ENCODE data around the gene SIRT7.
"Not testable (repeated sequence)": the region's sequence is repeated elsewhere in the genome, so short reads cannot be mapped to it uniquely, and the experiment has no call there.

The SIRT7 gene

GRCh38 chr17:81959362-81960129 lies 41.6 kb upstream of the SIRT7 start:
- H3K9me3 ChIP-seq (ENCODE audit: insufficient read depth, low read depth, low read length), result no peaks in the 10 kb centered on the region
- 4% methylated on average over 112 of the region's 112 CpGs for WGBS
- no peaks in the 10 kb centered on the region for H3K36me3 ChIP-seq (ENCODE audit: insufficient read depth, low read length)
- no peak overlapping the region for H3K9ac ChIP-seq (ENCODE audit: low read depth, low read length)
- H3K4me1 ChIP-seq (ENCODE audit: insufficient read depth, low read length), result no peaks in the 10 kb centered on the region
- H3K27ac ChIP-seq (ENCODE audit: low read depth, low read length), result no peak overlapping the region
- H3K4me3 ChIP-seq (ENCODE audit: low read length), result peak overlapping the region; percentile 41
- H3K27me3 ChIP-seq (ENCODE audit: insufficient read depth, low read length), result peaks cover 85% of the 10 kb centered on the region

GRCh38 chr17:81958633-81959342 lies 40.8 kb upstream of the SIRT7 start:
- Histone ChIP-seq H3K27ac (ENCODE audit: low read depth, low read length) (no peak overlapping the region), H3K4me3 (ENCODE audit: low read length) (peak overlapping the region; percentile 41; the same call in 1 of the 2 replicates), H3K27me3 (ENCODE audit: insufficient read depth, low read length) (peaks cover 78% of the 10 kb centered on the region), H3K4me1 (ENCODE audit: insufficient read depth, low read length) (no peaks in the 10 kb centered on the region), H3K9ac (ENCODE audit: low read depth, low read length) (no peak overlapping the region), H3K36me3 (ENCODE audit: insufficient read depth, low read length) (no peaks in the 10 kb centered on the region), H3K9me3 (ENCODE audit: insufficient read depth, low read depth, low read length) (no peaks in the 10 kb centered on the region)
- WGBS, result 80% methylated on average over 15 of the region's 15 CpGs

GRCh38 chr17:81957691-81958432 lies 39.9 kb upstream of the SIRT7 start:
- H3K9ac ChIP-seq (ENCODE audit: low read depth, low read length), result no peak overlapping the region
- peaks cover 68% of the 10 kb centered on the region for H3K27me3 ChIP-seq (ENCODE audit: insufficient read depth, low read length)
- no peak overlapping the region for H3K4me3 ChIP-seq (ENCODE audit: low read length)
- no peaks in the 10 kb centered on the region for H3K9me3 ChIP-seq (ENCODE audit: insufficient read depth, low read depth, low read length)
- H3K27ac ChIP-seq (ENCODE audit: low read depth, low read length), result no peak overlapping the region
- H3K4me1 ChIP-seq (ENCODE audit: insufficient read depth, low read length), result no peaks in the 10 kb centered on the region
- 87% methylated on average over 19 of the region's 19 CpGs for WGBS
- no peaks in the 10 kb centered on the region for H3K36me3 ChIP-seq (ENCODE audit: insufficient read depth, low read length)

GRCh38 chr17:81956607-81957589 lies 38.9 kb upstream of the SIRT7 start:
- peaks cover 59% of the 10 kb centered on the region for H3K27me3 ChIP-seq (ENCODE audit: insufficient read depth, low read length)
- 87% methylated on average over 45 of the region's 45 CpGs for WGBS
- no peaks in the 10 kb centered on the region for H3K4me1 ChIP-seq (ENCODE audit: insufficient read depth, low read length)
- H3K27ac ChIP-seq (ENCODE audit: low read depth, low read length), result no peak overlapping the region
- H3K9ac ChIP-seq (ENCODE audit: low read depth, low read length), result no peak overlapping the region
- no peaks in the 10 kb centered on the region for H3K9me3 ChIP-seq (ENCODE audit: insufficient read depth, low read depth, low read length)
- no peaks in the 10 kb centered on the region for H3K36me3 ChIP-seq (ENCODE audit: insufficient read depth, low read length)
- H3K4me3 ChIP-seq (ENCODE audit: low read length), result no peak overlapping the region

- no peaks in the 10 kb centered on the region for H3K9me3 ChIP-seq (ENCODE audit: insufficient read depth, low read depth, low read length)
- no peak overlapping the region for H3K4me3 ChIP-seq (ENCODE audit: low read length)
- no peak overlapping the region for H3K9ac ChIP-seq (ENCODE audit: low read depth, low read length)
- 89% methylated on average over 13 of the region's 13 CpGs for WGBS
- H3K27me3 ChIP-seq (ENCODE audit: insufficient read depth, low read length), result peaks cover 49% of the 10 kb centered on the region
- H3K4me1 ChIP-seq (ENCODE audit: insufficient read depth, low read length), result no peaks in the 10 kb centered on the region
- no peaks in the 10 kb centered on the region for H3K36me3 ChIP-seq (ENCODE audit: insufficient read depth, low read length)
- H3K27ac ChIP-seq (ENCODE audit: low read depth, low read length), result no peak overlapping the region
These were observed 38.0 kb upstream of the SIRT7 start for GRCh38 chr17:81955756-81956544.

- no peak overlapping the region for H3K4me3 ChIP-seq (ENCODE audit: low read length)
- H3K27ac ChIP-seq (ENCODE audit: low read depth, low read length), result no peak overlapping the region
- no peaks in the 10 kb centered on the region for H3K9me3 ChIP-seq (ENCODE audit: insufficient read depth, low read depth, low read length)
- H3K4me1 ChIP-seq (ENCODE audit: insufficient read depth, low read length), result no peaks in the 10 kb centered on the region
- H3K36me3 ChIP-seq (ENCODE audit: insufficient read depth, low read length), result no peaks in the 10 kb centered on the region
- WGBS, result 93% methylated on average over 26 of the region's 26 CpGs
- H3K27me3 ChIP-seq (ENCODE audit: insufficient read depth, low read length), result peaks cover 45% of the 10 kb centered on the region
- no peak overlapping the region for H3K9ac ChIP-seq (ENCODE audit: low read depth, low read length)
These were observed 37.2 kb upstream of the SIRT7 start for GRCh38 chr17:81955058-81955681.

- H3K9me3 ChIP-seq (ENCODE audit: insufficient read depth, low read depth, low read length), result no peaks in the 10 kb centered on the region
- H3K4me3 ChIP-seq (ENCODE audit: low read length), result no peak overlapping the region
- H3K4me1 ChIP-seq (ENCODE audit: insufficient read depth, low read length), result no peaks in the 10 kb centered on the region
- no peak overlapping the region for H3K9ac ChIP-seq (ENCODE audit: low read depth, low read length)
- peaks cover 37% of the 10 kb centered on the region for H3K27me3 ChIP-seq (ENCODE audit: insufficient read depth, low read length)
- WGBS, result 88% methylated on average over 19 of the region's 19 CpGs
- H3K27ac ChIP-seq (ENCODE audit: low read depth, low read length), result no peak overlapping the region
- H3K36me3 ChIP-seq (ENCODE audit: insufficient read depth, low read length), result no peaks in the 10 kb centered on the region
These were observed 36.4 kb upstream of the SIRT7 start for GRCh38 chr17:81954131-81955057.

- H3K9me3 ChIP-seq (ENCODE audit: insufficient read depth, low read depth, low read length); H3K4me3 ChIP-seq (ENCODE audit: low read length); H3K4me1 ChIP-seq (ENCODE audit: insufficient read depth, low read length); H3K9ac ChIP-seq (ENCODE audit: low read depth, low read length); H3K36me3 ChIP-seq (ENCODE audit: insufficient read depth, low read length); H3K27ac ChIP-seq (ENCODE audit: low read depth, low read length): not testable (repeated sequence)
- 84% methylated on average over 5 of the region's 5 CpGs for WGBS
- H3K27me3 ChIP-seq (ENCODE audit: insufficient read depth, low read length), result peaks cover 28% of the 10 kb centered on the region
These were observed 35.5 kb upstream of the SIRT7 start for GRCh38 chr17:81953443-81953842.

- no peak overlapping the region for H3K9ac ChIP-seq (ENCODE audit: low read depth, low read length)
- no peak overlapping the region for H3K27ac ChIP-seq (ENCODE audit: low read depth, low read length)
- peaks cover 21% of the 10 kb centered on the region for H3K27me3 ChIP-seq (ENCODE audit: insufficient read depth, low read length)
- WGBS, result 85% methylated on average over 16 of the region's 16 CpGs
- no peaks in the 10 kb centered on the region for H3K9me3 ChIP-seq (ENCODE audit: insufficient read depth, low read depth, low read length)
- no peak overlapping the region for H3K4me3 ChIP-seq (ENCODE audit: low read length)
- no peaks in the 10 kb centered on the region for H3K36me3 ChIP-seq (ENCODE audit: insufficient read depth, low read length)
- no peaks in the 10 kb centered on the region for H3K4me1 ChIP-seq (ENCODE audit: insufficient read depth, low read length)
These were observed 34.8 kb upstream of the SIRT7 start for GRCh38 chr17:81952792-81953228.
